Measurements from ENCODE around the gene CGREF1.

CGREF1 gene

DNA sequence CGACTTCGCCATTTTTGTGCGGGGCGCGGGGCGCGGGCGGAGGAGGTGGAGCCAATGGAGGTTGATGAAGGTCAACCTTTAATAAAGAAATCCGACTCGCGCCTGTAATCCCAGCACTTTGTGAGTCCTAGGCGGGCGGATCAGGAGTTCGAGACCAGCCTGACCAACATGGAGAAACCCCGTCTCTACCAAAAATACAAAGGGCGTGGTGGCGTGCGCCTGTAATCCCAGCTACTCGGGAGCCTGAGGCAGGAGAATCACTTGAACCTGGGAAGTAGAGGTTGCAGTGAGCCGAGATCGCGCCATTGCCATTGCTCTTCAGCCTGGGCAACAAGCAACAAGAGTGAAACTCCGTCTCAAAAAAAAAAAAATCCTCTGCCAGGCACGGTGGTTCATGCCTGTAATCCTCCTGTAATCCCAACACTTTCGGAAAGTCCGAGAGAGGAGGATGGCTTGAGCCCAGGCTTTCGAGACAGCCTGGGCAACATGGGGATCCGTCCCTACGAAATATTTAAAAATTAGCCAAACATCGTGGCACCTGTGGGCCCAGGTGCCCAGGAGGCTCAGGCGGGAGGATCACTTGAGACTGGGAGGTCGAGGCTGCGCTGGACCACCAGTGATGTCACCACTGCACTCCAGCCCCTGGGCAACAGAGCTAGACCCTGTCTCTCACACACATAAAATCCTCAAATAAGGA, 16.0 kb upstream of the CGREF1 start (continued):
- TF ChIP-seq ZNF610 (tag by site-specific recombination; IDR thresholded peaks at IDR 0.05; ENCODE audit: borderline replicate concordance) (0 out of 2 replicates have a peak, but pooled peaks have one; percentile 15), ZBTB26 (tag by site-specific recombination; optimal IDR thresholded peaks at IDR 0.05) (peak; percentile 53), ZBTB8A (tag by site-specific recombination; IDR thresholded peaks at IDR 0.05) (peak; percentile 39; the same call in 1 of the 2 replicates), ZFP41 (tag by site-specific recombination; IDR thresholded peaks at IDR 0.05; ENCODE audit: borderline replicate concordance) (no peak), ZEB2 (tag by site-specific recombination; IDR thresholded peaks at IDR 0.05) (peak; percentile 76; the same call in 1 of the 2 replicates), ZNF449 (tag by site-specific recombination; IDR thresholded peaks at IDR 0.05) (no peak), YY1 (tag by site-specific recombination; IDR thresholded peaks at IDR 0.05) (peak; percentile 81), ZBTB17 (tag by site-specific recombination; IDR thresholded peaks at IDR 0.05) (peak; percentile 69)
- TF ChIP-seq, protein P1, sequence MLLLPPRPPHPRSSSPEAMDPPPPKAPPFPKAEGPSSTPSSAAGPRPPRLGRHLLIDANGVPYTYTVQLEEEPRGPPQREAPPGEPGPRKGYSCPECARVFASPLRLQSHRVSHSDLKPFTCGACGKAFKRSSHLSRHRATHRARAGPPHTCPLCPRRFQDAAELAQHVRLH (tag by site-specific recombination; IDR thresholded peaks at IDR 0.05) = 0 out of 2 replicates have a peak, but pooled peaks have one; percentile 23

DNA sequence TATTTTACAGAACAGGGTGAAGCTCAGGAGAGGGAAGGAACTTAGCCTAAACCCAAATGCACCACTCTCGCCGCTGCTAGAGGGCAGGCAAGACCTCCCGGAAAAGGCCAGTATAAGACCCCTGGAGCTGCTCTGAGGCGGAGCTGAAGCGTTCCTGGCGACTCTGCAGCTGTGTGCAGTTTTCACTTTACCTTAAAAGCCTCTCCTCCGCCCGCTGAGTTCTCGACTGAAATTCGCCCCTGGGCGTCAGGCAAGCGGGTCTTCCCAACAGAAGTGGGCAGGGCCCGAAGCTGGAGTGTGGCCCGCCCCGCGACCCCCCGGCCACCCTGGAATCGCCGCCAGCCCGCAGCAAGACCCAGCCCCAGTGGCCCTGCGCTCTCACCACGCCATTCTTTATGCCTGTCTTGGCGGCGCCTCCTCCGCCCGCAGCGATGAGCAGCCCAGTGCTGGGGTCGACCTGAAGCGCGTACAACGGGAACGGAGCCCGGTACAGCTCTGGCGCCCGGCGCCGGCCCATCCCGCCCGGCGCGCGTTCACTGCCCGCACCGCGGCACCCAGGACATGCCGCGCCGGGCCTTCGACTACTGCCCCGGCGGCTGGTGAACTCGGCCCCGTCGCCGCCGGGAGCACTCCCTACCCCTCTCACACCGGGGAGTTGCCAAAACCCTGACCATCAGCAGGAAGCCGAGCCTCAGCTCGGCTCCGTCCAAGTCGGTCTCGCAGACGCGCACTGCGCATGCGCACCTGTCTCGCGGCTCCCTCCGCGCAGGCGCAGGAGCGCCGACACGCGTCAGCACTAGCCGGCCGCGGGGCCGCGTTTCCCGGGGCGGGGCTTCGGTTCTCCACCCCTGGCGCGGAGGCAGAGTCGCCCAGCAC, 15.2 kb upstream of the CGREF1 start, which contains the start of gene PREB:
PREB (minus strand) TSS at position 732 of the 876 bp plus-strand sequence; CDS start at position 517, 215 bp downstream.
- no peaks in the 10 kb centered on the region for H3K9me3 ChIP-seq (ENCODE audit: control insufficient read depth, insufficient read depth, low read depth, low read length)
- H3K36me3 ChIP-seq (ENCODE audit: control insufficient read depth in 2 of 2, insufficient read depth in 1 of 2, low read length in 2 of 2) = peaks cover 4 to 40% of the 10 kb centered on the region in 2 experiments; a peak in 2 of 3 replicates
- CTCF ChIA-PET = interaction anchor here (0.5 to 3.5 kb wide), 14 partner anchors 11 to 803 kb away, joined by 3 to 17 read pairs (median 4); partner anchors contain the start of gene ABHD1
- no peaks in the 10 kb centered on the region for H3K4me1 ChIP-seq (ENCODE audit: control insufficient read depth, insufficient read depth, low read length)
- peak within 1 kb of the TSS; percentile 72; the same call in 1 of the 2 replicates for H3K27ac ChIP-seq (ENCODE audit: extremely low read depth, low read depth, low read length)
- POLR2A ChIA-PET = interaction anchor here (0.7 to 3.6 kb wide), 10 partner anchors 10 to 295 kb away, joined by 3 to 34 read pairs (median 4); partner anchors contain the start of genes ABHD1, AGBL5, ATRAID and GTF3C2
- peak within 1 kb of the TSS; percentile 87 for H3K4me3 ChIP-seq (ENCODE audit: low read depth, low read length)
- TF ChIP-seq ZNF155 (tag by site-specific recombination; IDR thresholded peaks at IDR 0.05) (no peak), ZBTB21 (tag by site-specific recombination; IDR thresholded peaks at IDR 0.05) (no peak), ZNF391 (tag by site-specific recombination; IDR thresholded peaks at IDR 0.05; ENCODE audit: borderline replicate concordance, low read depth) (no peak), ZNF626 (tag by site-specific recombination; IDR thresholded peaks at IDR 0.05) (no peak), ZFP37 (tag by site-specific recombination; IDR thresholded peaks at IDR 0.05) (no peak), ZNF133 (tag by site-specific recombination; IDR thresholded peaks at IDR 0.05) (no peak), PBX3 (CRISPR knock-in tag; IDR thresholded peaks at IDR 0.05) (peak; percentile 57; the same call in 1 of the 2 replicates), ZNF48 (tag by site-specific recombination; IDR thresholded peaks at IDR 0.05) (no peak), KLF9 (tag by site-specific recombination; IDR thresholded peaks at IDR 0.05; ENCODE audit: low read depth) (no peak), EGR2 (tag by site-specific recombination; IDR thresholded peaks at IDR 0.05; ENCODE audit: low read depth) (no peak), ZNF324 (tag by site-specific recombination; IDR thresholded peaks at IDR 0.05) (no peak), ZNF623 (tag by site-specific recombination; IDR thresholded peaks at IDR 0.05) (no peak), ZNF184 (tag by site-specific recombination; IDR thresholded peaks at IDR 0.05) (no peak), SP3 (tag by site-specific recombination; IDR thresholded peaks at IDR 0.05) (peak; percentile 84), BCL11B (tag by site-specific recombination; IDR thresholded peaks at IDR 0.05; ENCODE audit: low read depth) (no peak)
- TF ChIP-seq, protein P2, sequence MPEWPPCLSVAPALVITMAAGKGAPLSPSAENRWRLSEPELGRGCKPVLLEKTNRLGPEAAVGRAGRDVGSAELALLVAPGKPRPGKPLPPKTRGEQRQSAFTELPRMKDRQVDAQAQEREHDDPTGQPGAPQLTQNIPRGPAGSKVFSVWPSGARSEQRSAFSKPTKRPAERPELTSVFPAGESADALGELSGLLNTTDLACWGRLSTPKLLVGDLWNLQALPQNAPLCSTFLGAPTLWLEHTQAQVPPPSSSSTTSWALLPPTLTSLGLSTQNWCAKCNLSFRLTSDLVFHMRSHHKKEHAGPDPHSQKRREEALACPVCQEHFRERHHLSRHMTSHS (tag by site-specific recombination; IDR thresholded peaks at IDR 0.05) = no peak
- TF ChIP-seq, protein P1 (tag by site-specific recombination; IDR thresholded peaks at IDR 0.05) = no peak

Data from HEK293 (cell line).